Vagina (tissue), 2 donors: ENCODE results near the gene EPM2AIP1.

Experiments used
- POLR2A ChIP-seq, 2 donors: fragments of 450-650 bp; IDR thresholded peaks; one replicate each; pipeline ENCODE4 v1.6.1; 2017; ENCODE audit warnings: antibody characterized with exemption in 2 of 2, mild to moderate bottlenecking in 2 of 2, moderate library complexity in 2 of 2
- TF ChIP-seq, protein P1 (sequence below), 3 experiments: fragments of 450-650 bp in 2 of 3; fragments of 200-600 bp in 1 of 3; sonication (generic) in 1 of 3; IDR thresholded peaks; one replicate each; pipeline ENCODE4 v1.5.1; 2017 to 2019; ENCODE audit warnings: antibody characterized with exemption in 3 of 3, mild to moderate bottlenecking in 2 of 3, moderate library complexity in 2 of 3

DNA sequence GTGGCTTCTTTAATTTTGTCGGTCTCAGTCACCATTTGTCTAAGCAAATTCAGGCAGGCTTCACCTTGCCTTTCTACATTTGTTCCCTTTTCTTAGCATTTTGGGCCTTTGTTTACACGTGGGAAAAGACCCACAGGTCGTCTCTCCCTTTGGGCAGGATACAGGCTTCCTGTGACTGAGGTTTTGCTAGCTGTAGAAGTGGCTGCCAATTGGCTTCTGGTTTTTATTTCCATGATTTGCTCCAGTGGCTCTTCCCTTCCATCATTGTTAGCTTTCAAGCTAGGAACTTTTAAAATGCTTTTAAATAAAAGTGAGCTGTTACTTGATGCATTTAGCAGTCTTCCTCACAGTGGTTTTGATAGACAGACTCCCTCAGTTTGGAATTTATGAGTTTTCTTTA is 37.7 kb upstream of the EPM2AIP1 start:
- TF ChIP-seq, protein P1, sequence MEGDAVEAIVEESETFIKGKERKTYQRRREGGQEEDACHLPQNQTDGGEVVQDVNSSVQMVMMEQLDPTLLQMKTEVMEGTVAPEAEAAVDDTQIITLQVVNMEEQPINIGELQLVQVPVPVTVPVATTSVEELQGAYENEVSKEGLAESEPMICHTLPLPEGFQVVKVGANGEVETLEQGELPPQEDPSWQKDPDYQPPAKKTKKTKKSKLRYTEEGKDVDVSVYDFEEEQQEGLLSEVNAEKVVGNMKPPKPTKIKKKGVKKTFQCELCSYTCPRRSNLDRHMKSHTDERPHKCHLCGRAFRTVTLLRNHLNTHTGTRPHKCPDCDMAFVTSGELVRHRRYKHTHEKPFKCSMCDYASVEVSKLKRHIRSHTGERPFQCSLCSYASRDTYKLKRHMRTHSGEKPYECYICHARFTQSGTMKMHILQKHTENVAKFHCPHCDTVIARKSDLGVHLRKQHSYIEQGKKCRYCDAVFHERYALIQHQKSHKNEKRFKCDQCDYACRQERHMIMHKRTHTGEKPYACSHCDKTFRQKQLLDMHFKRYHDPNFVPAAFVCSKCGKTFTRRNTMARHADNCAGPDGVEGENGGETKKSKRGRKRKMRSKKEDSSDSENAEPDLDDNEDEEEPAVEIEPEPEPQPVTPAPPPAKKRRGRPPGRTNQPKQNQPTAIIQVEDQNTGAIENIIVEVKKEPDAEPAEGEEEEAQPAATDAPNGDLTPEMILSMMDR (IDR thresholded peaks at IDR 0.05) = no peak
- no peak for TF ChIP-seq POLR2A (IDR thresholded peaks at IDR 0.05)
